CD4-positive, alpha-beta T cell (primary cell): ENCODE measurements around the gene SEH1L. TPM values are rescaled to one million over a fixed set of nuclear protein-coding genes. Genes with fewer than 3 reads are reported as not detected.

Source experiments
- ATAC-seq: fragments of 200-7000 bp; cut with Tn5 transposase; one replicate; pipeline ENCODE4 v1.10.0; 2022; ENCODE audit warnings: mild to moderate bottlenecking; ENCODE audit not compliant: poor library complexity
- CTCF ChIA-PET: fragments of 350-600 bp; sonication (Branson Sonifier 250); formaldehyde crosslinking; loops from one replicate; lab custom pipeline; 2021; ENCODE audit warnings: antibody characterized with exemption, inconsistent platforms; lab: Charles Lee
- POLR2A ChIA-PET: fragments of 350-600 bp; sonication (Branson Sonifier 250); formaldehyde crosslinking; loops from one replicate; lab custom pipeline; 2021; ENCODE audit warnings: antibody characterized with exemption, inconsistent platforms; lab: Charles Lee
- DNase-seq, 14 experiments: peaks; one replicate each; pipeline ENCODE4 v3.0.0-alpha.2; 2013 to 2020; ENCODE audit warnings: mixed read lengths in 2 of 14
- H3K27ac ChIP-seq, 2 donors: one replicate each; pipeline versions ENCODE4 v1.5.1 to v1.7.0; 2013; ENCODE audit warnings: low read length in 2 of 2, low read depth in 1 of 2, mild to moderate bottlenecking in 1 of 2
- H3K27me3 ChIP-seq, 2 experiments: 1 replicate in 1 of 2; 2 replicates in 1 of 2; pipeline versions ENCODE4 v1.6.1 to v1.7.0; 2013; ENCODE audit warnings: low read length in 2 of 2, control low read depth in 1 of 2, mild to moderate bottlenecking in 1 of 2, moderate library complexity in 1 of 2; ENCODE audit not compliant: insufficient read depth in 2 of 2, control insufficient read depth in 1 of 2
- H3K36me3 ChIP-seq: one replicate; pipeline ENCODE4 v1.6.1; 2013; ENCODE audit warnings: low read length, control low read depth; ENCODE audit not compliant: insufficient read depth
- H3K4me1 ChIP-seq: one replicate; pipeline ENCODE4 v1.6.1; 2013; ENCODE audit warnings: low read length, control low read depth; ENCODE audit not compliant: insufficient read depth
- H3K4me3 ChIP-seq: one replicate; pipeline ENCODE4 v1.5.1; 2013; ENCODE audit warnings: mild to moderate bottlenecking, low read length, moderate library complexity
- H3K9me3 ChIP-seq, 2 experiments: 1 replicate in 1 of 2; 2 replicates in 1 of 2; pipeline versions ENCODE4 v1.6.1 to v1.7.0; 2013; ENCODE audit warnings: low read length in 2 of 2, mild to moderate bottlenecking in 2 of 2, control low read depth in 1 of 2, moderate library complexity in 1 of 2; ENCODE audit not compliant: control insufficient read depth in 1 of 2, insufficient read depth in 1 of 2
- H3K27ac Mint-ChIP-seq: one replicate; pipeline ENCODE4 v1.8.0; 2020; ENCODE audit warnings: mixed read lengths
- H3K27me3 Mint-ChIP-seq: one replicate; pipeline ENCODE4 v1.8.0; 2021; ENCODE audit warnings: mixed read lengths
- H3K36me3 Mint-ChIP-seq: one replicate; pipeline ENCODE4 v1.8.0; 2021; ENCODE audit warnings: low read depth, mixed read lengths
- H3K4me1 Mint-ChIP-seq: one replicate; pipeline ENCODE4 v1.8.0; 2021; ENCODE audit warnings: low read depth, mixed read lengths
- H3K4me3 Mint-ChIP-seq: one replicate; pipeline ENCODE4 v1.8.0; 2020; ENCODE audit warnings: mild to moderate bottlenecking, mixed read lengths
- H3K9me3 Mint-ChIP-seq: one replicate; pipeline ENCODE4 v1.8.0; 2020; ENCODE audit warnings: mixed read lengths
- intact Hi-C, 2 experiments: fragments of 100-400 bp; cut with DNase I in 1 of 2; cut with micrococcal nuclease in 1 of 2; formaldehyde crosslinking; loops; one replicate each; pipeline versions ENCODE4 v1.15.1 to v1.9.0; 2023 to 2025; cut with DNase I, micrococcal nuclease
- total RNA-seq, 174 experiments: library from RNA in 2 of 174; stranded (reverse) in 2 of 174; gene quantifications; one replicate each; pipeline ENCODE4 v1.2.3 and lab custom pipeline; 2021 to 2026
- TF ChIP-seq, protein P1 (sequence below): fragments of 200-600 bp; IDR thresholded peaks from one replicate; pipeline ENCODE4 v1.8.0; 2022; ENCODE audit warnings: antibody characterized with exemption, mild to moderate bottlenecking

SEH1L gene
- total RNA-seq, 2 experiments from 2014 or later: 23.9 to 26.7 TPM

DNA sequence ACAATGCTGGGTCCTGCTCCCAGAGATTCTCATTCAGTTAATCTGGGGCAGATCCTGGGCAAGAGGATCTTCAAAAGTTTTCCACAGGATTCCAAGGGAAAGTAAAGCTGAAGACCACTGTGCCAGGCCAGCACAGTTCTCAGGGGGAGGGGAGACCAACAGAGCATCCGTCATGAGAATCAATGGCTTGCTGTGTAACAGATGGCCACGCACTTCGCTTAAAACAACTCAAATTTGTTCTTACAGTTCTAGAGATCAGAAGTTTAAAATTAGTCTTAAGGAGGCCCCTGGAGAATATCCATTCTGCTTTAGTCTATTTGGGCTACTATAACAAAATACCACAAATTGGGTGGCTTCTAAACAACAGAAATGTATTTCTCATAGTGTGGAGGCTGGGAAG is 17.4 kb upstream of the SEH1L start:
- H3K9me3 ChIP-seq: no peaks in the 10 kb centered on the region
- H3K36me3 ChIP-seq: no peaks in the 10 kb centered on the region
- H3K4me1 ChIP-seq: peaks cover 4% of the 10 kb centered on the region
- H3K36me3 Mint-ChIP-seq: no peaks in the 10 kb centered on the region
- H3K4me1 Mint-ChIP-seq: no peaks in the 10 kb centered on the region
- peaks cover 3% of the 10 kb centered on the region for H3K27me3 Mint-ChIP-seq
- DNase-seq: no peak
- ChIA-PET CTCF (no interaction called here), POLR2A (no interaction called here)
- intact Hi-C loops: loop anchor here in 1 of 2 experiments (5.0 kb wide), 1 partner anchor 603 kb away; no protein-coding TSS in a partner anchor
- no peak overlapping the region for H3K4me3 Mint-ChIP-seq
- no peak overlapping the region for H3K4me3 ChIP-seq
- H3K9me3 Mint-ChIP-seq: no peaks in the 10 kb centered on the region
- no peaks in the 10 kb centered on the region for H3K27me3 ChIP-seq
- no peak for ATAC-seq
- H3K27ac Mint-ChIP-seq: no peak overlapping the region
- no peak overlapping the region for H3K27ac ChIP-seq
- TF ChIP-seq, protein P1, sequence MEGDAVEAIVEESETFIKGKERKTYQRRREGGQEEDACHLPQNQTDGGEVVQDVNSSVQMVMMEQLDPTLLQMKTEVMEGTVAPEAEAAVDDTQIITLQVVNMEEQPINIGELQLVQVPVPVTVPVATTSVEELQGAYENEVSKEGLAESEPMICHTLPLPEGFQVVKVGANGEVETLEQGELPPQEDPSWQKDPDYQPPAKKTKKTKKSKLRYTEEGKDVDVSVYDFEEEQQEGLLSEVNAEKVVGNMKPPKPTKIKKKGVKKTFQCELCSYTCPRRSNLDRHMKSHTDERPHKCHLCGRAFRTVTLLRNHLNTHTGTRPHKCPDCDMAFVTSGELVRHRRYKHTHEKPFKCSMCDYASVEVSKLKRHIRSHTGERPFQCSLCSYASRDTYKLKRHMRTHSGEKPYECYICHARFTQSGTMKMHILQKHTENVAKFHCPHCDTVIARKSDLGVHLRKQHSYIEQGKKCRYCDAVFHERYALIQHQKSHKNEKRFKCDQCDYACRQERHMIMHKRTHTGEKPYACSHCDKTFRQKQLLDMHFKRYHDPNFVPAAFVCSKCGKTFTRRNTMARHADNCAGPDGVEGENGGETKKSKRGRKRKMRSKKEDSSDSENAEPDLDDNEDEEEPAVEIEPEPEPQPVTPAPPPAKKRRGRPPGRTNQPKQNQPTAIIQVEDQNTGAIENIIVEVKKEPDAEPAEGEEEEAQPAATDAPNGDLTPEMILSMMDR: no peak

GRCh38 chr18:12930908-12931307 is 16.9 kb upstream of the SEH1L start:
- DNase-seq: no peak
- Mint-ChIP-seq H3K36me3 (no peaks in the 10 kb centered on the region), H3K4me3 (no peak overlapping the region), H3K4me1 (no peaks in the 10 kb centered on the region), H3K9me3 (no peaks in the 10 kb centered on the region), H3K27ac (no peak overlapping the region), H3K27me3 (peaks cover 3% of the 10 kb centered on the region)
- TF ChIP-seq, protein P1: no peak
- no peaks in the 10 kb centered on the region for H3K27me3 ChIP-seq
- POLR2A ChIA-PET: no interaction called here
- H3K36me3 ChIP-seq: no peaks in the 10 kb centered on the region
- intact Hi-C loops: loop anchor here in 1 of 2 experiments (5.0 kb wide), 1 partner anchor 604 kb away; no protein-coding TSS in a partner anchor
- peaks cover 4% of the 10 kb centered on the region for H3K4me1 ChIP-seq
- CTCF ChIA-PET: interaction anchor here (1.9 kb wide), 1 partner anchor 204 kb away, joined by 6 read pairs; no protein-coding TSS in a partner anchor
- H3K9me3 ChIP-seq: no peaks in the 10 kb centered on the region
- H3K27ac ChIP-seq: no peak overlapping the region
- no peak for ATAC-seq
- H3K4me3 ChIP-seq: no peak overlapping the region

GRCh38 chr18:12933327-12933726 is 14.5 kb upstream of the SEH1L start:
- Histone ChIP-seq H3K4me3 (no peak overlapping the region), H3K27me3 (no peaks in the 10 kb centered on the region), H3K9me3 (no peaks in the 10 kb centered on the region), H3K36me3 (no peaks in the 10 kb centered on the region), H3K27ac (no peak overlapping the region), H3K4me1 (peaks cover 4% of the 10 kb centered on the region)
- Mint-ChIP-seq H3K27ac (no peak overlapping the region), H3K36me3 (no peaks in the 10 kb centered on the region), H3K4me3 (no peak overlapping the region), H3K9me3 (no peaks in the 10 kb centered on the region), H3K4me1 (no peaks in the 10 kb centered on the region), H3K27me3 (peaks cover 3% of the 10 kb centered on the region)
- intact Hi-C loops: loop anchor here in 1 of 2 experiments (5.0 kb wide), 1 partner anchor 606 kb away; no protein-coding TSS in a partner anchor
- ATAC-seq (no peak), DNase-seq (no peak)
- CTCF ChIA-PET: interaction anchor here (1.6 to 3.2 kb wide), 3 partner anchors 189 to 214 kb away, joined by 10 to 61 read pairs (median 12); no protein-coding TSS in a partner anchor
- POLR2A ChIA-PET: interaction anchor here (1.2 to 2.1 kb wide), 2 partner anchors 50 to 189 kb away, joined by 3 to 7 read pairs; no protein-coding TSS in a partner anchor
- TF ChIP-seq, protein P1: no peak
